NCI-H2171 (cell line): ENCODE results near the gene DLGAP4.

Source experiments
- DNase-seq: peaks from one replicate; lab custom pipeline; 2025; lab: John Stamatoyannopoulos, UW

Gene DLGAP4

GRCh38 chr20:36384022-36384619 lies 78.0 kb downstream of the DLGAP4 start:
- DNase-seq = no peak

GRCh38 chr20:36385503-36385902 lies 79.4 kb downstream of the DLGAP4 start:
- no peak for DNase-seq

- DNase-seq = no peak
Measured at GRCh38 chr20:36386236-36386635, 80.1 kb downstream of the DLGAP4 start.

- DNase-seq = no peak
Measured at GRCh38 chr20:36390269-36390668, 84.1 kb downstream of the DLGAP4 start.

- no peak for DNase-seq
Measured at GRCh38 chr20:36390719-36391415, 84.7 kb downstream of the DLGAP4 start.

- DNase-seq = no peak
Measured at GRCh38 chr20:36391456-36391855, 85.3 kb downstream of the DLGAP4 start.

- DNase-seq = no peak
Measured at GRCh38 chr20:36391955-36392354, 85.8 kb downstream of the DLGAP4 start.

GRCh38 chr20:36392989-36393388 lies 86.8 kb downstream of the DLGAP4 start:
- DNase-seq = no peak

GRCh38 chr20:36394340-36394965 lies 88.3 kb downstream of the DLGAP4 start:
- DNase-seq = no peak

- DNase-seq = no peak
Measured at GRCh38 chr20:36396340-36396739, 90.2 kb downstream of the DLGAP4 start.

GRCh38 chr20:36396847-36397630 lies 90.9 kb downstream of the DLGAP4 start:
- no peak for DNase-seq

- no peak for DNase-seq
Measured at GRCh38 chr20:36398515-36398914, 92.4 kb downstream of the DLGAP4 start.

- DNase-seq = no peak
Measured at GRCh38 chr20:36399147-36399968, 93.2 kb downstream of the DLGAP4 start.

- no peak for DNase-seq
Measured at GRCh38 chr20:36399969-36400545, 93.9 kb downstream of the DLGAP4 start.

GRCh38 chr20:36400909-36401735 lies 95.0 kb downstream of the DLGAP4 start:
- no peak for DNase-seq

GRCh38 chr20:36402708-36403107 lies 96.6 kb downstream of the DLGAP4 start:
- no peak for DNase-seq

- no peak for DNase-seq
Measured at GRCh38 chr20:36404435-36404978, 98.4 kb downstream of the DLGAP4 start.

- no peak for DNase-seq
Measured at GRCh38 chr20:36405255-36405654, 99.1 kb downstream of the DLGAP4 start.

GRCh38 chr20:36407199-36407733 lies 101.1 kb downstream of the DLGAP4 start:
- DNase-seq = no peak

- DNase-seq = peak; percentile 99
Measured at GRCh38 chr20:36408219-36408618, 102.1 kb downstream of the DLGAP4 start.
